Lower lobe of right lung (tissue), 2 donors: Measurements from ENCODE around the gene LYRM2. TPM values are rescaled to one million over a fixed set of nuclear protein-coding genes. Genes with fewer than 3 reads are reported as not detected.

Source experiments
- ATAC-seq, 2 donors: fragments of 200-7000 bp; cut with Tn5 transposase; one replicate each; pipeline ENCODE4 v1.9.1; 2020 to 2022; ENCODE audit warnings: mild to moderate bottlenecking in 2 of 2, moderate library complexity in 2 of 2
- DNase-seq: peaks from one replicate; pipeline ENCODE4 v3.0.0-alpha.2; 2020
- H3K27ac ChIP-seq: fragments of 200-600 bp; one replicate; pipeline ENCODE4 v1.8.0; 2022
- H3K27me3 ChIP-seq: fragments of 200-600 bp; one replicate; pipeline ENCODE4 v1.8.0; 2022; ENCODE audit warnings: low read depth
- H3K36me3 ChIP-seq: fragments of 200-600 bp; one replicate; pipeline ENCODE4 v1.8.0; 2022; ENCODE audit warnings: mild to moderate bottlenecking
- H3K4me1 ChIP-seq: fragments of 200-600 bp; one replicate; pipeline ENCODE4 v1.8.0; 2022
- H3K4me3 ChIP-seq: fragments of 200-600 bp; one replicate; pipeline ENCODE4 v1.8.0; 2022; ENCODE audit warnings: mild to moderate bottlenecking
- H3K9me3 ChIP-seq: fragments of 200-600 bp; one replicate; pipeline ENCODE4 v1.8.0; 2022
- intact Hi-C: fragments of 100-400 bp; cut with DNase I; formaldehyde crosslinking; loops from one replicate; pipeline ENCODE4 v1.11.0; 2022
- total RNA-seq: library from RNA; stranded (reverse); fragmentation: NEBNext Ultra II Directional; extraction: Animal tissue kit (Norgen Biotek cat#: 25700); gene quantifications from one replicate; pipeline ENCODE4 v1.2.1, GENCODE V29; 2021
- TF ChIP-seq, protein P1 (sequence below): fragments of 200-600 bp; IDR thresholded peaks from one replicate; pipeline ENCODE4 v1.8.0; 2022; ENCODE audit warnings: antibody characterized with exemption, mild to moderate bottlenecking
- donor health status: DM: no; HTN: yes; CAD: no; lungs with severe emphysema.

The LYRM2 gene
- total RNA-seq, 1 donor from 2014 or later = 35.5 TPM

DNA sequence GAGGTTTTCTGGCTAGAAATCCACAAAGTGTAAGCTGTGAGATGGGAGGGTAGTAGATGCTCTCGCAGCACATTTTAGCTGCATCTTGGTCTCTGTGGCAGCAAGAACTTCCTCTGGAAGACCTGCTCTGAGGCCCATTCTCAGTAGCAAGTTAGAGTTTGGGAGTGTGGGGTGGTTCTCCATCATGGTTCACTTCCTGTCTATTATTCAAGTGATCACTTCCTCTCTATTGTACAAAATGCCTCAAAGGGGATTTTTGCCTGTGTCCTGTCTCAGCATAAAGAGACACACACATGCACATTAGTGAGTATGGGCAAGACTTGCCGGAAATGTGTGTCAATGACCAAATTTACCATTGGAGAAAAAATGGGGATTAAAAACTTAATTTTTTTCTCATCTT is 42.5 kb downstream of the LYRM2 start:
- no peaks in the 10 kb centered on the region for H3K36me3 ChIP-seq
- H3K4me3 ChIP-seq = no peak overlapping the region
- H3K27ac ChIP-seq = no peak overlapping the region
- no peaks in the 10 kb centered on the region for H3K4me1 ChIP-seq
- H3K9me3 ChIP-seq = no peaks in the 10 kb centered on the region
- no peaks in the 10 kb centered on the region for H3K27me3 ChIP-seq
- no peak for ATAC-seq
- intact Hi-C loops = no loop called here
- no peak for DNase-seq
- TF ChIP-seq, protein P1, sequence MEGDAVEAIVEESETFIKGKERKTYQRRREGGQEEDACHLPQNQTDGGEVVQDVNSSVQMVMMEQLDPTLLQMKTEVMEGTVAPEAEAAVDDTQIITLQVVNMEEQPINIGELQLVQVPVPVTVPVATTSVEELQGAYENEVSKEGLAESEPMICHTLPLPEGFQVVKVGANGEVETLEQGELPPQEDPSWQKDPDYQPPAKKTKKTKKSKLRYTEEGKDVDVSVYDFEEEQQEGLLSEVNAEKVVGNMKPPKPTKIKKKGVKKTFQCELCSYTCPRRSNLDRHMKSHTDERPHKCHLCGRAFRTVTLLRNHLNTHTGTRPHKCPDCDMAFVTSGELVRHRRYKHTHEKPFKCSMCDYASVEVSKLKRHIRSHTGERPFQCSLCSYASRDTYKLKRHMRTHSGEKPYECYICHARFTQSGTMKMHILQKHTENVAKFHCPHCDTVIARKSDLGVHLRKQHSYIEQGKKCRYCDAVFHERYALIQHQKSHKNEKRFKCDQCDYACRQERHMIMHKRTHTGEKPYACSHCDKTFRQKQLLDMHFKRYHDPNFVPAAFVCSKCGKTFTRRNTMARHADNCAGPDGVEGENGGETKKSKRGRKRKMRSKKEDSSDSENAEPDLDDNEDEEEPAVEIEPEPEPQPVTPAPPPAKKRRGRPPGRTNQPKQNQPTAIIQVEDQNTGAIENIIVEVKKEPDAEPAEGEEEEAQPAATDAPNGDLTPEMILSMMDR = no peak

GRCh38 chr6:89591745-89592144 is 46.8 kb downstream of the LYRM2 start:
- H3K36me3 ChIP-seq = no peaks in the 10 kb centered on the region
- DNase-seq = no peak
- no peaks in the 10 kb centered on the region for H3K4me1 ChIP-seq
- no peak for ATAC-seq
- intact Hi-C loops = no loop called here
- H3K27me3 ChIP-seq = no peaks in the 10 kb centered on the region
- no peaks in the 10 kb centered on the region for H3K9me3 ChIP-seq
- H3K4me3 ChIP-seq = no peak overlapping the region
- TF ChIP-seq, protein P1 = no peak
- H3K27ac ChIP-seq = no peak overlapping the region

DNA sequence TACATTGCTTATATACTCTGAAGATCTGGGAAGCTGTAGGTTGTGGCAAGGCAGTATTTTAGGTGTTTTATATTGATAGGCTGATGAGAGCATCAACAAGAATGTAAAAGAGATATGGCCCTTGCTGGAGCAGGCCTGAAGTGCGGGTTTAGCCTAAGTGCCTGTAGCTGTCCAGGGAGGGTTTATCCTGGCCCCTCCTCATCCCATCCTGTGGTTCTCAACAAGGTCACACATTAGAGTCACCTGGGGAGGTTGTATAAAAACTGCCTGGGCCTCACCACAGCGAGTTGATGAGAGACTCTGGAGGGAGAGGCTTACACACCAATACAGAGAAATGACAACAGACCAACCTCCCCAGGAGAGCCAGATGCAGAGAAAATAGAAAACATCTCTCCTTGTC is 48.4 kb downstream of the LYRM2 start:
- H3K4me1 ChIP-seq = no peaks in the 10 kb centered on the region
- TF ChIP-seq, protein P1 = no peak
- H3K36me3 ChIP-seq = no peaks in the 10 kb centered on the region
- no peaks in the 10 kb centered on the region for H3K9me3 ChIP-seq
- no peak overlapping the region for H3K4me3 ChIP-seq
- H3K27me3 ChIP-seq = no peaks in the 10 kb centered on the region
- no peak overlapping the region for H3K27ac ChIP-seq
- intact Hi-C loops = no loop called here
- DNase-seq (no peak), ATAC-seq (no peak)

DNA sequence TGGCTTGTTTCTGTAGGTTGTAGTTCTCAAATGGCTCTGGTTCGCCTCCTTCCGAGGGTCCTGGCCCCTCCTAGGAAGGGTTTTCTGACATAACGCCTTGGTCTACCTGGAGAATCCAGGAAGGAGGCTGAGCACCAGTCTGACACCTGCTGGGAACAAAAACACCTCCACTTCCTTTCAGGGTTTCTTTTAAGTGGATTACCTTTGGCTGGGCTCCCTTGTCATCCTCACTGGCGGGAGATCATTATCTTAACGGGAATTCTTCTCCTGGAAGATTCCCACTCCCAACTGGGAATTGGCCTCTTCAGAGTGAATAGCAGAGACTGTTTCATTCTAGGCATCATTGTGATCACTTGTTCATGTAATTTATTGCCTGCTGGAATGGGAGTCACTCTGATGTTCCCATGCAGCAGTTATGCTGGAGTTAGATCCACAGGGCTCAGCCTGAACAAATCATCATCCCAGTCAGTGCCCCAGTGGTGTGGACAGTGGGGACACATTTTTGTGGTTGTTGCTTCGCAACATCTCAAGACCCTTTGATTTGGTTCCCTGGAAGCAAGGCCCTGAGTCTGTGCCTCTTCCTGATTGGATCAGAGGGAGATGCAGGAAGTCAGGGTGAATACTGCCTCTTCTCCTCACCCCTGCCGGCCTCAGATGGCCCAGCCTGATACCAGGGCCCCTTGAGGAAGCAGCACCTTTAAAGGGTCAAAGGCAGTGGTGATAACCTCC is 49.1 kb downstream of the LYRM2 start:
- DNase-seq (no peak), ATAC-seq (no peak)
- no peaks in the 10 kb centered on the region for H3K9me3 ChIP-seq
- intact Hi-C loops = no loop called here
- H3K36me3 ChIP-seq = no peaks in the 10 kb centered on the region
- no peak overlapping the region for H3K4me3 ChIP-seq
- no peaks in the 10 kb centered on the region for H3K4me1 ChIP-seq
- no peaks in the 10 kb centered on the region for H3K27me3 ChIP-seq
- no peak overlapping the region for H3K27ac ChIP-seq
- TF ChIP-seq, protein P1 = no peak

GRCh38 chr6:89585154-89585553 is 53.4 kb downstream of the LYRM2 start:
- ATAC-seq = no peak
- TF ChIP-seq, protein P1 = no peak

More at GRCh38 chr6:89585154-89585553, 53.4 kb downstream of the LYRM2 start:
- Histone ChIP-seq H3K27ac (no peak overlapping the region), H3K4me1 (no peaks in the 10 kb centered on the region), H3K4me3 (no peak overlapping the region), H3K27me3 (no peaks in the 10 kb centered on the region), H3K36me3 (no peaks in the 10 kb centered on the region), H3K9me3 (no peaks in the 10 kb centered on the region)
- DNase-seq = no peak
- intact Hi-C loops = no loop called here
